Measurements from ENCODE around the gene ART4. TPM values are rescaled to one million over a fixed set of nuclear protein-coding genes. Genes with fewer than 3 reads are reported as not detected.

Gene ART4
- total RNA-seq, 1 donor from 2014 or later: 1.9 TPM

GRCh38 chr12:14776236-14776961 lies 66.9 kb downstream of the ART4 start:
- intact Hi-C loops (cut with DNase I): loop anchor here (10.0 kb wide), 3 partner anchors 118 to 1108 kb away; partner anchors contain the start of gene STRAP
- DNase-seq (ENCODE audit: low spot score): no peak

GRCh38 chr12:14775636-14775980 lies 67.7 kb downstream of the ART4 start:
- intact Hi-C loops (cut with DNase I): loop anchor here (10.0 kb wide), 3 partner anchors 119 to 1109 kb away; partner anchors contain the start of gene STRAP
- no peak for DNase-seq (ENCODE audit: low spot score)

Other genes with a start within 250 kb of the ART4 start
- not detected for gene GUCY2C, start 146.9 kb downstream of the ART4 start, total RNA-seq
- 51.7 TPM for gene WBP11, start 40.0 kb downstream of the ART4 start, total RNA-seq
- gene C12orf60, start 39.9 kb downstream of the ART4 start, total RNA-seq: 2.5 TPM
- gene SMCO3, start 29.3 kb downstream of the ART4 start, total RNA-seq: not detected
- gene MGP, start 42.3 kb upstream of the ART4 start, total RNA-seq: 677 TPM
- 0.11 TPM for gene ERP27, start 95.0 kb upstream of the ART4 start, total RNA-seq
- gene ARHGDIB, start 118.1 kb upstream of the ART4 start, total RNA-seq: 45.1 TPM
- gene PDE6H, start 129.5 kb upstream of the ART4 start, total RNA-seq: not detected